Measurements from ENCODE around the gene SLC12A2.

Gene SLC12A2

DNA sequence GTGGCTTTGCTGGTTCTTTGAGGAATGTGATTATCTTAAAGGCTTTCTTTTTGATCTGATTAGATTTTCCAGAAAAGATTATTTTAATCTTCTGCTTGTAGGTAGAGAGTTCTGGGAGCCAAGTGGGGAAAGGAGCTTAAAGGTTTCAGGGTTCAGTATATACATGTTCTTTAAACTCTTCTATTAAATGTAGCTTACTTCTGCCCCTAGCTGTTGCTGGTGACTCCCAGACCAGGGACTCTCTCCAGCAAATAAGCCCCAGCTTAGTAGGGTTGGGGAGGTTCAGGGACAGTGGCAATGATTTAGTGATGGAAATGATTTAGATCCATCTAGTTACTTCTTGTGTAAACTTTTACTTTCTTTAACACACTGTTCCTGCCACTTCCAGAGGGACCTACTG, 72.2 kb downstream of the SLC12A2 start:
- no peaks in the 10 kb centered on the region for H3K9me3 ChIP-seq (ENCODE audit: low read length)
- peaks cover 58% of the 10 kb centered on the region for H3K36me3 ChIP-seq (ENCODE audit: insufficient read depth, low read length)
- H3K79me2 ChIP-seq (ENCODE audit: insufficient read depth, low read length) = no peaks in the 10 kb centered on the region
- no peak overlapping the region for H3K27ac ChIP-seq (ENCODE audit: low read depth, low read length, poor library complexity, severe bottlenecking)
- H4K20me1 ChIP-seq (ENCODE audit: insufficient read depth, low read length) = no peaks in the 10 kb centered on the region
- H3K4me1 ChIP-seq (ENCODE audit: insufficient read depth, low read length, severe bottlenecking) = no peaks in the 10 kb centered on the region
- no peak for TF ChIP-seq EZH2 (IDR thresholded peaks at IDR 0.05; ENCODE audit: borderline replicate concordance, low read length)
- TF ChIP-seq, protein P1, sequence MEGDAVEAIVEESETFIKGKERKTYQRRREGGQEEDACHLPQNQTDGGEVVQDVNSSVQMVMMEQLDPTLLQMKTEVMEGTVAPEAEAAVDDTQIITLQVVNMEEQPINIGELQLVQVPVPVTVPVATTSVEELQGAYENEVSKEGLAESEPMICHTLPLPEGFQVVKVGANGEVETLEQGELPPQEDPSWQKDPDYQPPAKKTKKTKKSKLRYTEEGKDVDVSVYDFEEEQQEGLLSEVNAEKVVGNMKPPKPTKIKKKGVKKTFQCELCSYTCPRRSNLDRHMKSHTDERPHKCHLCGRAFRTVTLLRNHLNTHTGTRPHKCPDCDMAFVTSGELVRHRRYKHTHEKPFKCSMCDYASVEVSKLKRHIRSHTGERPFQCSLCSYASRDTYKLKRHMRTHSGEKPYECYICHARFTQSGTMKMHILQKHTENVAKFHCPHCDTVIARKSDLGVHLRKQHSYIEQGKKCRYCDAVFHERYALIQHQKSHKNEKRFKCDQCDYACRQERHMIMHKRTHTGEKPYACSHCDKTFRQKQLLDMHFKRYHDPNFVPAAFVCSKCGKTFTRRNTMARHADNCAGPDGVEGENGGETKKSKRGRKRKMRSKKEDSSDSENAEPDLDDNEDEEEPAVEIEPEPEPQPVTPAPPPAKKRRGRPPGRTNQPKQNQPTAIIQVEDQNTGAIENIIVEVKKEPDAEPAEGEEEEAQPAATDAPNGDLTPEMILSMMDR (IDR thresholded peaks at IDR 0.05; ENCODE audit: low read length) = no peak
- H3F3A ChIP-seq (ENCODE audit: insufficient read depth, low read length) = no peaks in the 10 kb centered on the region
- no peak overlapping the region for H3K4me2 ChIP-seq (ENCODE audit: low read length)
- no peak overlapping the region for H3K9ac ChIP-seq (ENCODE audit: low read length)
- no peak overlapping the region for H2AFZ ChIP-seq (ENCODE audit: low read length)
- no peaks in the 10 kb centered on the region for H3K27me3 ChIP-seq (ENCODE audit: insufficient read depth, low read length)
- no peaks in the 10 kb centered on the region for H3K9me2 ChIP-seq (ENCODE audit: low read depth, low read length)
- H3K4me3 ChIP-seq (ENCODE audit: low read depth, low read length, poor library complexity, severe bottlenecking) = no peak overlapping the region

DNA sequence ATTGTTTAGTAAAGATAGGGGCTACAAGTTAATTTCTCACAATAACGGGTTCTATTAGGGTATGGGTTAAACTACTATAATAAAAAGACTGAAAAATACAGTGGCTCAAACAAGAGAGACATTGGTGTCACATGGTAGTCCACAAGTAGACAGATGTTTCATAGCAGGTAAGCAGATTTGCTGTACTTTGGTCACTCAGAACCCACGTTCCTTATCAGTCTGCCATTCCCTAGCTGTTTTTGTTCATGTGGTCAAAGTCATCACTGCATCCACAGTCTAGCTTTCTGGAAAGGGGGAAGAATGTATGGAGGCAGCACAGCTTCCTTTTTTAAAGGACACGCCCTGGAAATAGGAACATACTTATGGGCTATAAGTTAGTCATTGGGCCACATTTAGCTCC, 73.0 kb downstream of the SLC12A2 start:
- H3K27ac ChIP-seq (ENCODE audit: low read depth, low read length, poor library complexity, severe bottlenecking) = no peak overlapping the region
- H3K27me3 ChIP-seq (ENCODE audit: insufficient read depth, low read length) = no peaks in the 10 kb centered on the region
- no peak overlapping the region for H3K4me3 ChIP-seq (ENCODE audit: low read depth, low read length, poor library complexity, severe bottlenecking)
- peaks cover 51% of the 10 kb centered on the region for H3K36me3 ChIP-seq (ENCODE audit: insufficient read depth, low read length)
- H3K4me2 ChIP-seq (ENCODE audit: low read length) = no peak overlapping the region
- TF ChIP-seq EZH2 (IDR thresholded peaks at IDR 0.05; ENCODE audit: borderline replicate concordance, low read length) = no peak
- TF ChIP-seq, protein P1 (IDR thresholded peaks at IDR 0.05; ENCODE audit: low read length) = no peak
- no peaks in the 10 kb centered on the region for H3K9me3 ChIP-seq (ENCODE audit: low read length)
- no peaks in the 10 kb centered on the region for H3K9me2 ChIP-seq (ENCODE audit: low read depth, low read length)
- H3K9ac ChIP-seq (ENCODE audit: low read length) = no peak overlapping the region
- H3K4me1 ChIP-seq (ENCODE audit: insufficient read depth, low read length, severe bottlenecking) = no peaks in the 10 kb centered on the region
- no peaks in the 10 kb centered on the region for H4K20me1 ChIP-seq (ENCODE audit: insufficient read depth, low read length)
- no peaks in the 10 kb centered on the region for H3K79me2 ChIP-seq (ENCODE audit: insufficient read depth, low read length)
- H3F3A ChIP-seq (ENCODE audit: insufficient read depth, low read length) = no peaks in the 10 kb centered on the region
- H2AFZ ChIP-seq (ENCODE audit: low read length) = no peak overlapping the region

DNA sequence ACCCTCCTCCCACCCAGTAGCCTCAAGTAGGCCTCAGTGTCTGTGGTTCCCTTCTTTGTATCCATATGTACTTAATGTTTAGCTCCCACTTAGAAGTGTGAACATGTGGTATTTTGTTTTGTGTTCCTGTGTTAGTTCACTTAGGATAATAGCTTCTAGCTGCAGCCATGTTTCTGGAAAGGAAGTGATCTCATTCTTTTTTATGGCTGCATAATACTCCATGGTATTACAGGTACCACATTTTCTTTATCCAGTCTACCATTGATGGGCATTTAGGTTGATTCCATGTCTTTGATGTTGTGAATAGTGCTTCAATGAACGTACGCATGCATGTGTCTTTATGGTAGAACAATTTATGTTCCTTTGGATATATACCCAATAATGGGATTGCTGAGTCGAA, 74.8 kb downstream of the SLC12A2 start:
- H2AFZ ChIP-seq (ENCODE audit: low read length) = no peak overlapping the region
- no peak overlapping the region for H3K27ac ChIP-seq (ENCODE audit: low read depth, low read length, poor library complexity, severe bottlenecking)
- no peaks in the 10 kb centered on the region for H3K9me3 ChIP-seq (ENCODE audit: low read length)
- no peak overlapping the region for H3K4me3 ChIP-seq (ENCODE audit: low read depth, low read length, poor library complexity, severe bottlenecking)
- H3K36me3 ChIP-seq (ENCODE audit: insufficient read depth, low read length) = peaks cover 55% of the 10 kb centered on the region
- H3K9me2 ChIP-seq (ENCODE audit: low read depth, low read length) = no peaks in the 10 kb centered on the region
- H4K20me1 ChIP-seq (ENCODE audit: insufficient read depth, low read length) = no peaks in the 10 kb centered on the region
- no peak overlapping the region for H3K9ac ChIP-seq (ENCODE audit: low read length)
- H3K4me1 ChIP-seq (ENCODE audit: insufficient read depth, low read length, severe bottlenecking) = no peaks in the 10 kb centered on the region
- H3K4me2 ChIP-seq (ENCODE audit: low read length) = no peak overlapping the region
- no peak for TF ChIP-seq EZH2 (IDR thresholded peaks at IDR 0.05; ENCODE audit: borderline replicate concordance, low read length)
- TF ChIP-seq, protein P1 (IDR thresholded peaks at IDR 0.05; ENCODE audit: low read length) = no peak
- no peaks in the 10 kb centered on the region for H3K79me2 ChIP-seq (ENCODE audit: insufficient read depth, low read length)
- no peaks in the 10 kb centered on the region for H3F3A ChIP-seq (ENCODE audit: insufficient read depth, low read length)
- H3K27me3 ChIP-seq (ENCODE audit: insufficient read depth, low read length) = no peaks in the 10 kb centered on the region

All from OCI-LY1 (cell line).